Spinal cord (tissue), 10 donors: ENCODE results near the gene CPNE2. TPM values are rescaled to one million over a fixed set of nuclear protein-coding genes. Genes with fewer than 3 reads are reported as not detected.

Source experiments
- DNase-seq, 6 donors: peaks; one replicate each; pipeline versions ENCODE4 v3.0.0 to v3.0.0-alpha.2; 2013 to 2015; ENCODE audit warnings: low spot score in 6 of 6, low read depth in 4 of 6
- H3K27ac ChIP-seq: one replicate; pipeline ENCODE4 v1.5.1; 2013; ENCODE audit warnings: low read depth, low read length, control low read depth
- H3K27me3 ChIP-seq: one replicate; pipeline ENCODE4 v1.6.1; 2013; ENCODE audit warnings: low read length; ENCODE audit not compliant: control insufficient read depth, insufficient read depth
- H3K36me3 ChIP-seq: one replicate; pipeline ENCODE4 v1.6.1; 2013; ENCODE audit warnings: low read length; ENCODE audit not compliant: control insufficient read depth, insufficient read depth
- H3K4me1 ChIP-seq: one replicate; pipeline ENCODE4 v1.6.1; 2013; ENCODE audit warnings: low read length; ENCODE audit not compliant: control insufficient read depth, insufficient read depth
- H3K4me3 ChIP-seq: one replicate; pipeline ENCODE4 v1.5.1; 2013; ENCODE audit warnings: low read depth, low read length, control low read depth
- H3K9me3 ChIP-seq: one replicate; pipeline ENCODE4 v1.6.1; 2013; ENCODE audit warnings: low read length; ENCODE audit not compliant: control insufficient read depth, insufficient read depth
- WGBS: methylation state at CpG from one replicate; pipeline ENCODE4 v1.1.5; 2013; ENCODE audit warnings: missing lambda C conversion rate; ENCODE audit not compliant: insufficient coverage; 5-methylcytosine and 5-hydroxymethylcytosine counted together
- polyA plus RNA-seq, 2 donors: library from polyadenylated mRNA; unstranded; fragments of 120-200 nt; gene quantifications; one replicate each; pipeline ENCODE4 v1.2.1, GENCODE V29; 2013; ENCODE audit not compliant: insufficient read length in 2 of 2
- total RNA-seq, 2 donors: library from RNA; depleted of rRNA in 1 of 2; stranded (reverse); fragments of 120-200 nt in 1 of 2; fragments of >200 nt in 1 of 2; gene quantifications; one replicate each; pipeline versions ENCODE4 v1.2.3 to v1.2.4, GENCODE V29; 2013 to 2014
- donor health status: healthy.

Gene CPNE2
- total and polyA plus RNA-seq, 4 donors = 56.4 to 197 (median 121) TPM

DNA sequence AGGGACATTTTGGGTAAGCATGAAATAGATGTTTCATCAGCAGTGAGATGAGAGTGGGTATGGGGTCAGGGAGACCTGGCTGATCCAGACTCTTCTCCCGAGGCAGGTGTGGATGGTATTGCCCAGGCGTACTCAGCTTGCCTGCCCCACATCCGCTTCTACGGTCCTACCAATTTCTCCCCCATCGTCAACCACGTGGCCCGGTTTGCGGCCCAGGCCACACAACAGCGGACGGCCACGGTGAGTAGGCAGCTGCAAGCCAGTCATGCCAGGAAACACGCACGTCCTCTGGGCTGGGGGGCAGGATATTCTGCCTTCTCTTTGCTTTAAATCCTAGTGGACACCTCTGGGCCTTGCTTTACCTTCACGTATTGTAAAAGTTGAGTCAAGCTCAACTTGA, 44.7 kb downstream of the CPNE2 start:
- 92% methylated on average over 13 of the region's 14 CpGs for WGBS
- Histone ChIP-seq H3K36me3 (peaks cover 76% of the 10 kb centered on the region), H3K9me3 (no peaks in the 10 kb centered on the region), H3K4me1 (peaks cover 52% of the 10 kb centered on the region), H3K4me3 (no peak overlapping the region), H3K27ac (no peak overlapping the region), H3K27me3 (no peaks in the 10 kb centered on the region)
- DNase-seq = no peak

DNA sequence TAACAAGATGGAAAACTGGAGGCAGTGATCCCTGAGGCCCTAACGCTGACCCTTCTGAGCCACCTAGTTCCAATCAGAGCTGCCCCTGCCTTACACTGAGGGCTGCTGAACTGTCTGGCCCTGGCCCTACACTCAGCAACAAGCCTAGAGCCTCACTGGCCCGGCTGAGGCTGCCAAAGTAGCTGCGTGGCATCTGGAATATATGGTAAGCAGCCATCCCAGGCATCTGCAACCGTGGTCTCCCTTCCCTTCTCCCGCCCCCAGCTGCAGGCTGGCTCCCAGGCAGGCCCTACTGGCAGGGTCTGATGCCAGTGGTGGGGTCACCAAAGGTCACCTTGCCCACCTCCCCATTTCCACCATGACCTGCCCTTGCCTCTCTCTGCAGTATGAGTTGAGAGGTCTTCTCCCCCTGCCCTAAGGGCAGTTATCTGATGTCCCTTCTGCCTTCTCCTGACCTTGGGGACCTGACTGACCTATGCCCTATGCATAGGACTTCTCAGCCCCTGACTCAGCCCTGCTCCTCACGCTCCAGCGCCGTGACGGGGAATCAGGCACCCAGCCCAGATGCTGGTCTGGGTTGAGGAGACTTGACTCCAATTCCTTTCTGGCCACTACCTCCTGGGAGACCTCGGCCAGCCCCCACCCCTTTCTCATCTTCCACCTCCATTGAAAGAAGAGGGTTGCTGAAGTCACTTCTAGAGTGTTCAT, 45.3 kb downstream of the CPNE2 start:
- no peak overlapping the region for H3K27ac ChIP-seq
- H3K36me3 ChIP-seq = peaks cover 74% of the 10 kb centered on the region
- H3K27me3 ChIP-seq = no peaks in the 10 kb centered on the region
- H3K9me3 ChIP-seq = no peaks in the 10 kb centered on the region
- H3K4me3 ChIP-seq = no peak overlapping the region
- H3K4me1 ChIP-seq = peaks cover 52% of the 10 kb centered on the region
- 69% methylated on average over 9 of the region's 10 CpGs for WGBS
- DNase-seq = no peak

DNA sequence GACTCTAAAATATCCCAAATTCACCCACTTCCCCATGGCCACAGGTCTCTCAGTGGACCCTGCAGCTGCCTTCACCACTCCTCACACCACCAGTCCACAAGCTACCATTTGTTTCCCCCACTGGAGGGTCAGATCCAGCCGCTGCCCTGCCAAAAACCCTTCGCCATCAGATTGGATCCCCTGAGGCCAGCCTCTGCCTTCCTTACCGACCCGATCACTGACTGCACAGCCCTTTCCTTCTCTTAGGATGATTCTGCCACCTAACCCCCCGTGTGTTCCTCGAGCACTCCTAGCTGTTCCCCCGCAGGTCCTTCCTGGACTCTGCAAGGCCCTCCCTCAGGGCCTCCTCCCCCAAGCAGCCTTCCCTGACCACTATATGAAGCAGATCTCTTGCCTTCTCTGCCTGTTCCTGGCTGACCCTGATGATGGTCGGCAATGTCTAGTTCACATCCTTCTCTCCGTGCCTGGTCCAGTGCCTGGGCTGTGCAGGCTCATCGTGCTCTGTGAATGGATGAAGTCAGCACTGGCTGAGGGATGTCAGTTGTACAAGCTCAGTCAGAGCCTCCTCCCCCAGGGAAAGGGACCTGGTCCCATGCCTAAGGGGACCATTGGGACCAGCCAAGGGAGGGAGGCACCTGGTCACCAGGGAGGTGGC, 46.0 kb downstream of the CPNE2 start:
- Histone ChIP-seq H3K4me1 (peaks cover 52% of the 10 kb centered on the region), H3K36me3 (peaks cover 77% of the 10 kb centered on the region), H3K27me3 (no peaks in the 10 kb centered on the region), H3K9me3 (no peaks in the 10 kb centered on the region), H3K27ac (no peak overlapping the region), H3K4me3 (no peak overlapping the region)
- WGBS = 77% methylated on average over 8 of the region's 10 CpGs
- DNase-seq = no peak

DNA sequence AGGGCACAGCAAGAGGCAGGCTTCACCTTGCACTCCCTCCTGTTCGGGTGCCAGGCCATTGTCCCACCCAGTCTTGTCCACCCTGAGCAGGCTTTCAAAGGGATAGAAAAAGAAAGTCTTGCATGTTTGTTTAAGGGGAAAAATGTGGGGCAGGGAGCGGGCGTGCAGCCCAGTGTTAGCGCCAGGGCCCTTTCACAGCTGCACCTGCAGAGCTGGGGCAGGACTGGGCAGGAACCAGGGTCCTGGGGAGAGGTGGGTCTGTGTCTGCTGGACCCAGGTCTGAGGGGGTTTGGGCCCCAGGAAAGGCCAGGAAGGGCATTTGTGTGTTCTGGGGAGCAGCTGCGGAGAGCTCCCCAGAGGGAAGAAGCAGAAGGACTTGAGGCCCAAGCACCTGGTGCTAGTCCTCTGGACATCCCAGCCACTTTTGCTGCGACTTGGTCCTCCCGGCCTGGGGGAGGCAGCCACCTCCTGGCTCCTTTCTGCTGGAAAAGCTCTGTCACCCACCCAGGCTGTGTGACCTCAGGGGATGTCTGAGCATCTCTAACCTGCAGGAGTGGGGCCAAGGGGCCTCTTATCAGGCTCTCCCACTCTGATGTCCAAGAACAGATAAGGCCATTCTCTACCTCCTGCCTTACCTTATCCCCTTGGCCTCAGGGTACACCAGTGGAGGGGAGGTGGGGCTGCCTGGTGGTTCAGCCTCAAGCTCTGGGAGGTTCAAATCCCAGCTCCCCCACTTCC, 48.7 kb downstream of the CPNE2 start:
- Histone ChIP-seq H3K4me3 (no peak overlapping the region), H3K4me1 (peaks cover 62% of the 10 kb centered on the region), H3K9me3 (no peaks in the 10 kb centered on the region), H3K27me3 (no peaks in the 10 kb centered on the region), H3K27ac (no peak overlapping the region), H3K36me3 (peaks cover 69% of the 10 kb centered on the region)
- WGBS = 63% methylated on average over 6 of the region's 7 CpGs
- DNase-seq = no peak

DNA sequence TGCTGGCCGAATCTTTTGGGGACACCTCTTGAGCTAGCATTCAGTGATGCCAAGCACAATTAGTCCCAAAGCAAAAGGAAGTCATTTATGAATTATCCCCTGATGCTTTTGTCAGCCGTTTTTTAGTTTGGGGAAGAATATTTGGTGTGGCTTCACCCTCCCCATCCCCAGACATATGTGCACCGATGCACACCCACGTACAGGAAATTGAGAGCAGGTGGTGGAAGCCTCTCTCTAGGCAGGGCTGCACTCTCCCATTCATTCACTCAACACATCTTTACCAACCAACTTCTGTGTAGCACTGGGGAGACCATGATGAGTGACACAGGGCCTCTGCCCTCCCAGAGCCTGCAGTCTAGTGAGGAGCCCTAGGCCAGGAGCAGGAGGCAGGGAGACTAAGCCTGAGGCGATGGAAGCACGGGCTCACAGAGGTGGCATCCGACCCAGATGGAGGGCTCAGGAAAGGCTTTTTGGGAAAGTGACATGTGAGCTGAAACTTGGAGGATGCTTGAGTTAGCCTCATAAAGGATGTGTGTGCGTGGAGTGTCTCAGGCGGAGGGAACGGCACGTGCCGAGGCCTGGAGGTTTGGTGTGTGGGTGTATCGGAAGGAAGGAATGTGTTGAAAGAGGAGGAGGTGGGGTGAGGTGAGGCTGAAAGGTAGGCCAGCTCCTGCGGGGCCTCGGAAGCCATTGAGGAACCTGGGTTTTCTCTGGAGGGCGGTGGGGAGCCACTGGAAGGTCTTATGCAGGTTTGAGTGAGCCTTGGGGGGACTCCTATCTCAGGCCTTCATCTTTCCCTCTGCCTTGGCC, 49.6 kb downstream of the CPNE2 start:
- WGBS = 82% methylated on average over 12 of the region's 16 CpGs

DNA sequence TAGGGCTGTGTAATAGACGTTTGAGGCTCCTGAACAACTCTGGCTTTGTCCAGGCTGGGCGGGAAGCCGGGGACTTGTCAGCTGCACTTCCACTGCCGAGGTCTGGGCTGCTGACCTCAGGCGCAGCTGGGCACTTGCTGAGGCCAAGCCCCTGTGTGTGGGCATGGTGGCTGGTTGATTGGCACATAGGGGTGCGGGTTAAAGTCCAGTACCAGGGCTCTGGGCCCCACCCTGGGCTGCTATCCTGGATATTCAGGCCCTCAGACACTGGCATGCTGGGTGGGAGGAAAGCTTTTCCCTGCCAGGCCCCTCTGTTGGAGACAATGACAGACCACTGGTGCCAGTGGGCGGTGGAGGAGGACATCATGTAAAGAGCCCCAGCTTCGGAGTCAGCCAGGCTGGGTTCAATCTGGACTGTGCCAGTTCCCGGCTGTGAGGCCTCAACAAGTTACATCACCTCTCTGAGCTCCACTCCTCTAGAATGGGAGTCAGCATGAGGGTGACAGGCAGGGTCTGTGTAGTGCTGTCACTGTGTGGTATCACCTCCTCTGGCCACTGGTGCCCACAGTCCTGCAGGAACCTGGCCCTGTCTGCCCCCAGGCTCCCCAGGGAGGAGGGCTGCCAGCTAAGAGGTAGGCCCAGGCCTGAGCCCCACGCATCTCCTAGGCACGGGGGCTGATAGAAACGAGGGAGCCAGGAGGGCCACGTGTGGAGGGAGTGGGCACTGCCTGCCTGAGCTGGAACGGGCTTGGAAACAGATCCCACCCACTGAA, 51.0 kb downstream of the CPNE2 start:
- no peaks in the 10 kb centered on the region for H3K27me3 ChIP-seq
- H3K27ac ChIP-seq = peak overlapping the region; percentile 93
- peak in 1 of 6 donors; percentile 66 for DNase-seq
- peaks cover 62% of the 10 kb centered on the region for H3K36me3 ChIP-seq
- WGBS = 35% methylated on average over 12 of the region's 14 CpGs
- no peaks in the 10 kb centered on the region for H3K9me3 ChIP-seq
- peaks cover 75% of the 10 kb centered on the region for H3K4me1 ChIP-seq
- H3K4me3 ChIP-seq = no peak overlapping the region

More for the DNA sequence above, 49.6 kb downstream of the CPNE2 start:
- Histone ChIP-seq H3K27me3 (no peaks in the 10 kb centered on the region), H3K4me3 (no peak overlapping the region), H3K27ac (peak overlapping the region; percentile 93), H3K9me3 (no peaks in the 10 kb centered on the region), H3K36me3 (peaks cover 68% of the 10 kb centered on the region), H3K4me1 (peaks cover 71% of the 10 kb centered on the region)
- no peak for DNase-seq

DNA sequence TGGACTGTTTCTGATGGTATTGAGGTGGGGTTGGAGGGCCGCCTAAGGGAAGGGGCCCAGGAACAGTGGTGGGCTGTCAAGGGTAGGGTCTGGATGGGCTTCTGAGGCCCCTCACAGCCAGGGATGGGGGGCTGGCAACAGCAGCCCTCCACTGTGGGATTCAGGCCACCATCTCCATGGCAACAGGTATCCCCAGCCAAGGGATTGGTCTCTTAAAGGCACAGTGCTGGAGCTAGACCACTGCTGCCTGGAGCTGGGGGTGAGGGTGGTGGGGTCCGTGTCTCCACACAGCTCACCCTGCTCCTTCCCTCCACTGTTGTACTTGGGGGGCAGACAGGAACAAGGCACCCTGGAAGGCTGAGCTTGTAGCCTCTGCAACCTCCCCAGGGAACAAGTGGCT, 51.6 kb downstream of the CPNE2 start:
- DNase-seq = peak in 2 of 6 donors; percentile 80 to 85
- WGBS = 27% methylated on average over 2 of the region's 2 CpGs
- peaks cover 82% of the 10 kb centered on the region for H3K4me1 ChIP-seq

DNA sequence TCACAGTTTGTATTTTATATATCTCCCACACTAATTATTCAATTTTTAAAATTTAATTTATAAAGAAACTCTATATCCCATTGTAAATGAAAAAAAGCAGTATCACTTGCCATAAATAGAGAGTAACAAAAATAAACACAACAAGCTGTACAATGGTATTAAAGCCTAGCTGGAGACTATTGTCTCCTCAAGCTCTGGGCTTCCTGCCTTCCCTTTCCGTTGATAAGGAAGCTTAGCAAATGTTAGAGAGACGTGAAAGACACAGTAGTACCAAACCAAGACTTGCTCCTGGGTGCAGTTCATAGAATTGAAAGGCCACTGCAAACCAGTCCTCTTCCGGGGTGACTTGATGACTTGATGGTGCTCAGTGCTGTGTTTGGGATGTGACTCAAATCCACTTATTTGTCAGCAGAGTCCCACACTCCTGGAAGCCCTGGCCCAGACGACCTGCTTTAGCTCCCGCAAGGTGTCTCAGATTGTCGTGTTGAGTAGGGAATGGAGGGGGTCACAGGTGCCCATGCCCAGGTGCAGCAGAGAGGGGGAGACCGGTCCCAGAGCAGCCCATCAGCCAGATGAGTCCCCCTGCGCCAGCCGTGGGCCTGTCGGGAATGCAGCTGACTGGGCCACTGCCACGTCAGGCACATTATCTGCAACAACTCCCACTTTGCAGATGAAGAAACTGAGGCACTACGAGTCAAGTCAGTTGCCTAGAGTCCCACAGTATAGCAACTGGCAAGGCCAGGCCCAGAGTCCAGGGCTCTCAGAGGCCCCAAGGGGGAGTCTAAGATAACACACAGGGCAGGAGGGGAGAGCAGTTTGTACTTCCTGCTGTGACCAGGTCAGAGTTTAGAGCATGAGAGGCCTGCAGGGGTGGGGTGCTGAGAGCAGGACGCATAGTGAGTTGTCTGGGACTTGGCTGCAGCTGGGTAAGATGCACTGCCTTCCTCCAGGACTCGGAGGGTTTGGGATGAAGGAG, 53.0 kb downstream of the CPNE2 start:
- Histone ChIP-seq H3K4me1 (peaks cover 88% of the 10 kb centered on the region), H3K27ac (peak overlapping the region; percentile 40), H3K27me3 (no peaks in the 10 kb centered on the region), H3K4me3 (no peak overlapping the region), H3K36me3 (peaks cover 65% of the 10 kb centered on the region), H3K9me3 (no peaks in the 10 kb centered on the region)
- DNase-seq = no peak
- 83% methylated on average over 8 of the region's 14 CpGs for WGBS

More for the DNA sequence above, 51.6 kb downstream of the CPNE2 start:
- Histone ChIP-seq H3K4me3 (no peak overlapping the region), H3K27ac (peak overlapping the region; percentile 93), H3K36me3 (peaks cover 65% of the 10 kb centered on the region), H3K9me3 (no peaks in the 10 kb centered on the region), H3K27me3 (no peaks in the 10 kb centered on the region)
